ENCODE measurements around the gene PSTPIP1. TPM values are rescaled to one million over a fixed set of nuclear protein-coding genes. Genes with fewer than 3 reads are reported as not detected.

Gene PSTPIP1
- total and polyA plus RNA-seq, 7 donors = 2.1 to 14.3 (median 7.4) TPM

DNA sequence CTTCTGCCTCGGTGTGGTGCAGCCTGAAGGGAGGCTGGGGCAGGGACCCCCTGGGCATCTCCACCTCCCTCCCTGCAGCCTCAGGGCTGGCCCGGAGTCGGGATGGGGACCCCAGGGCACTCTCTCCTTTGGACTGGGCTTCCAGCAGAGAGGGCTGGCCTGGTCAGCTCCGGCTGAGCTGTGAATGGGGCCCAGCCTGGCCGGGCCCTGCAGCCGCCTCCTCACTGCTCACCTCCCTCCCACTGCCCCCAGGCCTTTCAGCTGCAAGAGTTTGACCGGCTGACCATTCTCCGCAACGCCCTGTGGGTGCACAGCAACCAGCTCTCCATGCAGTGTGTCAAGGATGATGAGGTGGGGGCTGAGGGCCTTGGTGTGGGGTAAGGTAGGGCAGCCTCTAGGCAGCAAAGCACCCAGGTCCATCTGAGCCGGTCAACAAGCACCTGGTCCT, 36.0 kb downstream of the PSTPIP1 start:
- peak; percentile 61 for DNase-seq
- no peak overlapping the region for H3K4me3 ChIP-seq
- peaks cover 0 to 6% (median 4%) of the 10 kb centered on the region in 3 donors for H3K27me3 ChIP-seq
- TF ChIP-seq, protein P1, sequence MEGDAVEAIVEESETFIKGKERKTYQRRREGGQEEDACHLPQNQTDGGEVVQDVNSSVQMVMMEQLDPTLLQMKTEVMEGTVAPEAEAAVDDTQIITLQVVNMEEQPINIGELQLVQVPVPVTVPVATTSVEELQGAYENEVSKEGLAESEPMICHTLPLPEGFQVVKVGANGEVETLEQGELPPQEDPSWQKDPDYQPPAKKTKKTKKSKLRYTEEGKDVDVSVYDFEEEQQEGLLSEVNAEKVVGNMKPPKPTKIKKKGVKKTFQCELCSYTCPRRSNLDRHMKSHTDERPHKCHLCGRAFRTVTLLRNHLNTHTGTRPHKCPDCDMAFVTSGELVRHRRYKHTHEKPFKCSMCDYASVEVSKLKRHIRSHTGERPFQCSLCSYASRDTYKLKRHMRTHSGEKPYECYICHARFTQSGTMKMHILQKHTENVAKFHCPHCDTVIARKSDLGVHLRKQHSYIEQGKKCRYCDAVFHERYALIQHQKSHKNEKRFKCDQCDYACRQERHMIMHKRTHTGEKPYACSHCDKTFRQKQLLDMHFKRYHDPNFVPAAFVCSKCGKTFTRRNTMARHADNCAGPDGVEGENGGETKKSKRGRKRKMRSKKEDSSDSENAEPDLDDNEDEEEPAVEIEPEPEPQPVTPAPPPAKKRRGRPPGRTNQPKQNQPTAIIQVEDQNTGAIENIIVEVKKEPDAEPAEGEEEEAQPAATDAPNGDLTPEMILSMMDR (IDR thresholded peaks at IDR 0.05) = no peak
- TF ChIP-seq EP300 (IDR thresholded peaks at IDR 0.05) = no peak
- TF ChIP-seq POLR2A (IDR thresholded peaks at IDR 0.05) = no peak
- TF ChIP-seq POLR2AphosphoS5 (IDR thresholded peaks at IDR 0.05) = no peak
- intact Hi-C loops (cut with DNase I) = no loop called here
- peaks cover 0 to 19% (median 11%) of the 10 kb centered on the region in 4 donors for H3K4me1 ChIP-seq
- WGBS, 2 donors = 87 to 91% methylated on average over 10 of the region's 10 CpGs
- no peaks in the 10 kb centered on the region for H3K9me3 ChIP-seq
- peaks cover 0 to under 1% (median 0%) of the 10 kb centered on the region in 4 donors for H3K36me3 ChIP-seq
- no peak overlapping the region for H3K27ac ChIP-seq

DNA sequence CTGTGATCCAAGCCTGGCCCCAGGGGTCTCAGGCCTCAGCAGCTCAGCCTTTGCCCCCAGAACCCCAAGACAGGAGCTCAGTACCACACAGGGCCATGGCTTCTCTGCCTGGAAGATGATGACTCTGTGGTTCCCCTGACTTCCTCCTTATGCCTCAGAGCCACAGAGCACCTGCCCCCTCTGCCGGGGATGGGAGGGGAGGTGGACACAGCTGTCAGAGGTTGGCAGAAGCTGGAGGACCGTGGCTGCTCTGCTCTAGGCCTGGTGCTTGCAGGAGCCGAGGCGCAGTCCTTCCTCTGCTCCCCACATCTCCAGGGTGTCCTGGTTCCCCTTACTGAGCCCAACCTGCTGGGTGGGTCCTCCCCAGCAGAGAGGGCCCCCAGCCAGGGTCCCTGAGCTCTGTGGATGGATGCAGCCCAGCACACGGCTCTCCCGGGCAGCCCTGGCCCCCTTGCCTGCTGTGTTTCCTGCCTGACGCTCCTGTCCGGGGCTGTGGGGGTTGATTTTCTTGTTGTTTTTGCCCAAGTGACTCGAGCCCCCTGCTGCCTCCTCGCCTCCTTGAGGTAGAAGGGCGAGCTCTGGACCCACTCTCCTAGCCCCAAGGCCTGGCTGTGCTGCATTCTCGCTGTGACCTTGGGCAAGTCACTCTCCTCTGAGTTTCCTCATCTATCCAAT, 36.6 kb downstream of the PSTPIP1 start:
- DNase-seq = peak; percentile 59
- Histone ChIP-seq H3K36me3 (peaks cover 0 to 5% (median 0%) of the 10 kb centered on the region in 4 donors), H3K9me3 (no peaks in the 10 kb centered on the region), H3K4me3 (no peak overlapping the region), H3K27ac (no peak overlapping the region), H3K27me3 (peaks cover 0 to 6% (median 4%) of the 10 kb centered on the region in 3 donors), H3K4me1 (peaks cover 0 to 19% (median 11%) of the 10 kb centered on the region in 4 donors)
- WGBS, 2 donors = 71 to 76% methylated on average over 12 of the region's 12 CpGs
- TF ChIP-seq POLR2AphosphoS5 (IDR thresholded peaks at IDR 0.05) (no peak), EP300 (IDR thresholded peaks at IDR 0.05) (no peak), POLR2A (IDR thresholded peaks at IDR 0.05) (no peak)
- TF ChIP-seq, protein P1 (IDR thresholded peaks at IDR 0.05) = no peak
- intact Hi-C loops (cut with DNase I) = no loop called here

DNA sequence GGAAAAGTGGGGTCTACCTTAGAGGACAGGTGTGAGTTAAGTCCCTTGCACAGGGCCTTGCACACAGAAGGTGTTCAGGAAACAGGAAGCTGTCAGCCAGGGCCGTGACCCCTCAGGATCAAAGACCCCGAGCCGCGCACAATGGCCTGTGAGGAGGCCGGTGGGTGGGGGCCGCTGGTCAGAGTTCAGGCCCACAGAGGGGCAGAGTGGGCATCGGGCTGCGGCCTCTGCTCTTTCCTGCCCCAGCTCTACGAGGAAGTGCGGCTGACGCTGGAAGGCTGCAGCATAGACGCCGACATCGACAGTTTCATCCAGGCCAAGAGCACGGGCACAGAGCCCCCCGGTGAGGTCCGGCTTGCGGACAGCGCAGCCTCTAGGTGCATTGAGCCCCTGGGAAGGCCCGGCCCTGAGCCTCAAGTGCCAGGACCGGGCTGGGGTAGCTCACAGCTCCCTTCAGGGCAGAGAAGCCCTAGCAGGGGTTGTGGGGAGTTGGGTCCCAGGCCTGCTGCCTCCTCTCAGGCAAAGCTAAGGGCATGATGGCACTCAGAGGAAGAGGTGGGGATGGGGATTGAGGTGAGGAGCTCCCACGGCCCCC, 37.2 kb downstream of the PSTPIP1 start:
- Histone ChIP-seq H3K36me3 (peaks cover 0 to 11% (median 1%) of the 10 kb centered on the region in 4 donors), H3K4me1 (peaks cover 0 to 19% (median 11%) of the 10 kb centered on the region in 4 donors), H3K4me3 (no peak overlapping the region), H3K27me3 (peaks cover 0 to 6% (median 4%) of the 10 kb centered on the region in 3 donors), H3K9me3 (no peaks in the 10 kb centered on the region), H3K27ac (no peak overlapping the region)
- DNase-seq = peak; percentile 58
- no peak for TF ChIP-seq POLR2A (IDR thresholded peaks at IDR 0.05)
- TF ChIP-seq, protein P1 (IDR thresholded peaks at IDR 0.05) = no peak
- no peak for TF ChIP-seq POLR2AphosphoS5 (IDR thresholded peaks at IDR 0.05)
- TF ChIP-seq EP300 (IDR thresholded peaks at IDR 0.05) = no peak
- 79% methylated on average over 22 of the region's 22 CpGs for WGBS, 2 donors
- intact Hi-C loops (cut with DNase I) = no loop called here

DNA sequence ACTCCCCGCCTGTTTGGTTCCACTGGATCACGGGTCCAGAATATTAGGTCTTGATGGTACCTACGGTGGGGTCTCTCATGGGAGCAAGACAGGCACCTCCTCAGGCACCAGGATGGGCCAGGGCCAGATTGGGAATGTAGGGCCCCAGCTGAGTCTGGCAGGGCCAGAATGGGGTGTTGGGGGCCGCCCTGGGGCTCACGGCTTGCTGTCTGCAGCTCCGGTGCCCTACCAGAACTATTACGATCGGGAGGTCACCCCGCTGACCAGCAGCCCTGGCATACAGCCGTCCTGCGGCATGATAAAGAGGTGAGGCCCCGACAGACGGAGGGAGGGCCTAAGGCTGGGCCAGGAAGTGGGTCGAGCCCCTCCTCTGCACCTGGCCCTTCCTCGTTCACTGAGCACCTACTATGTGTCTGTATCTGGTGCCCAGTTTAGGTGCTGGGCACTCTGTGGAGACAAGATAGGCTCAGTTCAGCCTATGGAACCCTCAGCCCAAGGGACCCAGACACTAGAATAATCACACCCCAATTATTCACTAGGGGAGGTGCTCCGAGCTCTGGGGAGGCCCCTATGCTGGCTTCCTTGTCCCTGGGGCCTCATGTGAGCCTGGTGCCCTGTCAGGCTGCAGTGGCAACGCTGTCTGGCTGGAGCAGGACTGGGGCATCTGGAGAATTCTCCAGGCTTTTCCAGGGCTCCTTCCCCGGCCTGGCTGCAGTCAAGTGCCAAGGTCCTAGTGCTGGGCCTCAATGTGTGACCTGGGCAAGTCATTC, 37.9 kb downstream of the PSTPIP1 start:
- WGBS, 2 donors = 72 to 87% methylated on average over 18 of the region's 18 CpGs
- peaks cover 0 to 15% (median 11%) of the 10 kb centered on the region in 4 donors for H3K4me1 ChIP-seq
- peaks cover 0 to 6% (median 4%) of the 10 kb centered on the region in 3 donors for H3K27me3 ChIP-seq
- peak; percentile 50 for DNase-seq
- H3K27ac ChIP-seq = no peak overlapping the region
- peaks cover 0 to 11% (median 1%) of the 10 kb centered on the region in 4 donors for H3K36me3 ChIP-seq
- no peak overlapping the region for H3K4me3 ChIP-seq
- TF ChIP-seq POLR2AphosphoS5 (IDR thresholded peaks at IDR 0.05) = no peak
- TF ChIP-seq, protein P1 (IDR thresholded peaks at IDR 0.05) = no peak
- TF ChIP-seq POLR2A (IDR thresholded peaks at IDR 0.05) = no peak
- intact Hi-C loops (cut with DNase I) = no loop called here
- H3K9me3 ChIP-seq = no peaks in the 10 kb centered on the region

All from sigmoid colon (tissue), 7 donors.